Peyer's patch (tissue), 4 donors: ENCODE results near the gene PRAMEF12. TPM values are rescaled to one million over a fixed set of nuclear protein-coding genes. Genes with fewer than 3 reads are reported as not detected.
"Not testable (repeated sequence)": the region's sequence is repeated elsewhere in the genome, so short reads cannot be mapped to it uniquely, and the experiment has no call there.

Experiments used
- DNase-seq, 3 donors: peaks; one replicate each; pipeline ENCODE4 v3.0.0-alpha.2; 2017 to 2019
- H3K27ac ChIP-seq, 4 donors: fragments of 200-600 bp; sonication (generic); one replicate each; pipeline ENCODE4 v1.5.1; 2016 to 2019
- H3K27me3 ChIP-seq, 2 donors: fragments of 200-600 bp; sonication (generic); one replicate each; pipeline ENCODE4 v1.5.1; 2019
- H3K36me3 ChIP-seq, 3 donors: fragments of 200-600 bp; sonication (generic); one replicate each; pipeline ENCODE4 v1.5.1; 2016 to 2019
- H3K4me1 ChIP-seq, 4 donors: fragments of 200-600 bp; sonication (generic); one replicate each; pipeline ENCODE4 v1.5.1; 2016 to 2019
- H3K4me3 ChIP-seq, 4 donors: fragments of 200-600 bp; sonication (generic); 1 replicate in 3 of 4; 2 replicates in 1 of 4; pipeline ENCODE4 v1.5.1; 2016 to 2019; ENCODE audit warnings: mild to moderate bottlenecking in 1 of 4
- H3K9me3 ChIP-seq, 4 donors: fragments of 200-600 bp; sonication (generic); one replicate each; pipeline ENCODE4 v1.5.1; 2016 to 2019; ENCODE audit warnings: mild to moderate bottlenecking in 1 of 4
- POLR2A ChIP-seq, 2 donors: fragments of 450-650 bp; IDR thresholded peaks; one replicate each; pipeline ENCODE4 v1.5.1; 2017; ENCODE audit warnings: antibody characterized with exemption in 2 of 2, mild to moderate bottlenecking in 2 of 2, moderate library complexity in 2 of 2
- total RNA-seq, 4 donors: library from RNA; depleted of rRNA; stranded (reverse); fragments of >200 nt; gene quantifications; one replicate each; pipeline ENCODE4 v1.1.0, GENCODE V29; 2016
- TF ChIP-seq, protein P1 (sequence below), 6 experiments: fragments of 450-650 bp in 4 of 6; fragments of 200-600 bp in 2 of 6; sonication (generic) in 1 of 6; IDR thresholded peaks; one replicate each; pipeline ENCODE4 v1.5.1; 2017 to 2019; ENCODE audit warnings: antibody characterized with exemption in 6 of 6, mild to moderate bottlenecking in 3 of 6, moderate library complexity in 1 of 6

The PRAMEF12 gene
- total RNA-seq, result not detected

DNA sequence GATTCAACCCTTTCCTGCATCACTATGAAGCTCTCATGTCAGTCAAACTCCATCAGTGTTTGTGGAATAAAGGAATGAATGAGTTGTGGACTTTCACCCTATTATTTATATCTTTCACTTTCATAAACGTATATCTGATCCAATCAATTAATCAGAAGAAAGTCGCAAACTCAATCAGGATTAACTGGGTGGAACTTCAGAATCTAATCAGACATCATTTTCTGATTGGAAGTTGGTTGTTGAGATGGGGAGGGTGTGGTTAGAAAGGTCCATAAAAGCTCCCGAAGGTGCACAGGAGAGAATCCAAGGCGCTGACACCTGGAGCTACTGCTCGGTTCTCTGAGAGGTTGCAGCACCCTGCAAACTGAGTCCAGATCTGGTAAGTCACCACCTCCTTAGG, at the start of gene PRAMEF12:
TSS of gene PRAMEF12 (plus strand) at position 301 of the 400 bp plus-strand sequence. CDS start 1,130 bp downstream, outside the sequence.
- TF ChIP-seq, protein P1, sequence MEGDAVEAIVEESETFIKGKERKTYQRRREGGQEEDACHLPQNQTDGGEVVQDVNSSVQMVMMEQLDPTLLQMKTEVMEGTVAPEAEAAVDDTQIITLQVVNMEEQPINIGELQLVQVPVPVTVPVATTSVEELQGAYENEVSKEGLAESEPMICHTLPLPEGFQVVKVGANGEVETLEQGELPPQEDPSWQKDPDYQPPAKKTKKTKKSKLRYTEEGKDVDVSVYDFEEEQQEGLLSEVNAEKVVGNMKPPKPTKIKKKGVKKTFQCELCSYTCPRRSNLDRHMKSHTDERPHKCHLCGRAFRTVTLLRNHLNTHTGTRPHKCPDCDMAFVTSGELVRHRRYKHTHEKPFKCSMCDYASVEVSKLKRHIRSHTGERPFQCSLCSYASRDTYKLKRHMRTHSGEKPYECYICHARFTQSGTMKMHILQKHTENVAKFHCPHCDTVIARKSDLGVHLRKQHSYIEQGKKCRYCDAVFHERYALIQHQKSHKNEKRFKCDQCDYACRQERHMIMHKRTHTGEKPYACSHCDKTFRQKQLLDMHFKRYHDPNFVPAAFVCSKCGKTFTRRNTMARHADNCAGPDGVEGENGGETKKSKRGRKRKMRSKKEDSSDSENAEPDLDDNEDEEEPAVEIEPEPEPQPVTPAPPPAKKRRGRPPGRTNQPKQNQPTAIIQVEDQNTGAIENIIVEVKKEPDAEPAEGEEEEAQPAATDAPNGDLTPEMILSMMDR (IDR thresholded peaks at IDR 0.05), result no peak
- TF ChIP-seq POLR2A (IDR thresholded peaks at IDR 0.05), result no peak
- Histone ChIP-seq H3K36me3 (no peaks in the 10 kb centered on the region), H3K4me1 (no peaks in the 10 kb centered on the region), H3K9me3 (no peaks in the 10 kb centered on the region), H3K4me3 (no peak within 1 kb of the TSS), H3K27ac (no peak within 1 kb of the TSS), H3K27me3 (no peaks in the 10 kb centered on the region)
- DNase-seq, result no peak

DNA sequence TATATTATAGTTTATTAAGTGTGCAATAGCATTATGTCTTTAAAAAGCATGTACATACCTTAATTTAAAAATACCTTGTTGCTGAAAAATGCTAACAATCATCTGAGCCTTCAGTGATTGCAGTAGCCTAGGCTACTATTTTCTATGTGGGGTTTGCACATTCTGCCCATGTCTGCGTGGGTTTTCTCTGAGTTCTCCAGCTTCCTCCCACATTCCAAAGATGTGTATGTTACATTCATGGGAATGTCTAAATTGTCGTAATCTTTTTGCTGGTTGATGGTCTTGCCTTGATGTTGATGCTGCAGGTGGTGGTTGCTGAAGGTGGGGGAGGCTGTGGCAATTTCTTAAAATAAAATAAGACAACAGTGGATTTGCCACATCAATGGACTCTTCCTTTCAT, 45.1 kb upstream of the PRAMEF12 start:
- TF ChIP-seq, protein P1 (IDR thresholded peaks at IDR 0.05), result no peak
- TF ChIP-seq POLR2A (IDR thresholded peaks at IDR 0.05), result no peak
- Histone ChIP-seq H3K4me3 (no peak overlapping the region), H3K9me3 (peaks cover 0 to 9% (median 0%) of the 10 kb centered on the region in 4 donors)

GRCh38 chr1:12730156-12730555, 43.4 kb upstream of the PRAMEF12 start:
- Histone ChIP-seq H3K4me1 (no peaks in the 10 kb centered on the region), H3K36me3 (no peaks in the 10 kb centered on the region), H3K27ac (no peak overlapping the region), H3K27me3 (no peaks in the 10 kb centered on the region), H3K9me3 (peaks cover 0 to 9% (median 0%) of the 10 kb centered on the region in 4 donors), H3K4me3 (no peak overlapping the region)
- DNase-seq, result no peak
- TF ChIP-seq, protein P1 (IDR thresholded peaks at IDR 0.05), result no peak
- TF ChIP-seq POLR2A (IDR thresholded peaks at IDR 0.05), result no peak

More for the DNA sequence above, 45.1 kb upstream of the PRAMEF12 start:
- Histone ChIP-seq H3K4me1 (no peaks in the 10 kb centered on the region), H3K36me3 (no peaks in the 10 kb centered on the region), H3K27ac (no peak overlapping the region), H3K27me3 (no peaks in the 10 kb centered on the region)
- DNase-seq, result no peak

DNA sequence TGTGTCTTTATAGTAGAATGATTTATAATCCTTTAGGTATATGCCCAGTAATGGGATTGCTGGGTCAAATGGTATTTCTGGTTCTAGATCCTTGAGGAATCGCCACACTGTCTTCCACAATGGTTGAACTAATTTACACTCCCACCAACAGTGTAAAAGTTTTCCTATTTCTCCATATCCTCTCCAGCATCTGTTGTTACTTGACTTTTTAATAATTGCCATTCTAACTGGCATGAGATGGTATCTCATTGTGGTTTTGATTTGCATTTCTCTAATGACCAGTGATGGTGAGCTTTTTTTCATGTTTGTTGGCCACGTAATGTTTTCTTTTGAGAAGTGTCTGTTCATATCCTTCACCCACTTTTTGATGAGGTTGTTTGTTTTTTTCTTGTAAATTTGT, 42.5 kb upstream of the PRAMEF12 start:
- not testable (repeated sequence) for DNase-seq, H3K27me3 ChIP-seq, H3K36me3 ChIP-seq, H3K4me3 ChIP-seq, H3K4me1 ChIP-seq, H3K9me3 ChIP-seq, H3K27ac ChIP-seq

- Histone ChIP-seq H3K9me3 (peaks cover 0 to 9% (median 0%) of the 10 kb centered on the region in 4 donors), H3K27me3 (no peaks in the 10 kb centered on the region), H3K4me3 (no peak overlapping the region), H3K4me1 (no peaks in the 10 kb centered on the region), H3K27ac (no peak overlapping the region), H3K36me3 (no peaks in the 10 kb centered on the region)
- TF ChIP-seq, protein P1 (IDR thresholded peaks at IDR 0.05), result no peak
- no peak for TF ChIP-seq POLR2A (IDR thresholded peaks at IDR 0.05)
- DNase-seq, result no peak
These were observed 38.9 kb upstream of the PRAMEF12 start for GRCh38 chr1:12734651-12735050.

GRCh38 chr1:12738934-12739333, 34.6 kb upstream of the PRAMEF12 start:
- Histone ChIP-seq H3K9me3 (no peaks in the 10 kb centered on the region), H3K27me3 (no peaks in the 10 kb centered on the region), H3K4me1 (no peaks in the 10 kb centered on the region), H3K36me3 (no peaks in the 10 kb centered on the region), H3K4me3 (no peak overlapping the region), H3K27ac (no peak overlapping the region)
- DNase-seq, result no peak
- TF ChIP-seq POLR2A (IDR thresholded peaks at IDR 0.05), result no peak
- TF ChIP-seq, protein P1 (IDR thresholded peaks at IDR 0.05), result no peak
